Measurements from ENCODE around the gene GTF2E1. TPM values are rescaled to one million over a fixed set of nuclear protein-coding genes. Genes with fewer than 3 reads are reported as not detected.
"Not testable (repeated sequence)": the region's sequence is repeated elsewhere in the genome, so short reads cannot be mapped to it uniquely, and the experiment has no call there.

Gene GTF2E1
- total and polyA plus RNA-seq, 9 of the 15 experiments (the other 6 are each of a cell fraction or from before 2014, with no cell fraction given) = 12.9 to 23.5 (median 15.4) TPM

GRCh38 chr3:120780977-120781376 lies 38.4 kb downstream of the GTF2E1 start:
- no peaks in the 10 kb centered on the region for H3K79me2 ChIP-seq (ENCODE audit: control insufficient read depth, insufficient read depth, low read length)
- FAIRE-seq (no peak), DNase-seq (ENCODE audit: extremely low read depth in 1 of 4, low spot score in 3 of 4) (no peak)

GRCh38 chr3:120785832-120786231 lies 43.3 kb downstream of the GTF2E1 start:
- H3K27me3 ChIP-seq (ENCODE audit: control insufficient read depth in 2 of 2, insufficient read depth in 2 of 2, low read length in 2 of 2); H3K4me2 ChIP-seq (ENCODE audit: insufficient read depth, low read length); intact Hi-C loops (cut with micrococcal nuclease); H3K9me3 ChIP-seq (replicated peaks; ENCODE audit: control insufficient read depth, insufficient read depth, low read depth, low read length); H3K9ac ChIP-seq (ENCODE audit: insufficient read depth in 1 of 2, low read depth in 2 of 2, low read length in 2 of 2); FAIRE-seq; POLR2A ChIA-PET; H3K4me1 ChIP-seq (replicated peaks in 1 of 2; ENCODE audit: control insufficient read depth in 2 of 2, insufficient read depth in 2 of 2, low read length in 2 of 2); H3K4me3 ChIP-seq; H4K20me1 ChIP-seq (replicated peaks; ENCODE audit: control insufficient read depth, insufficient read depth, low read length); ATAC-seq; BruUV-seq (replicated peaks); CTCF ChIA-PET (ENCODE audit: low intra/inter-chr PET ratio); H2AFZ ChIP-seq (ENCODE audit: low read depth, low read length); H3K27ac ChIP-seq (ENCODE audit: extremely low read depth, low read depth, low read length); in situ Hi-C loops (cut with MboI); H3K79me2 ChIP-seq (ENCODE audit: control insufficient read depth, insufficient read depth, low read length); H3K9me1 ChIP-seq (ENCODE audit: control insufficient read depth, insufficient read depth, low read length); DNase-seq (ENCODE audit: extremely low read depth in 1 of 4, low spot score in 3 of 4): not testable (repeated sequence)
- H3K36me3 ChIP-seq (ENCODE audit: control insufficient read depth, insufficient read depth, low read length) = peaks cover 14% of the 10 kb centered on the region; the same call in 1 of the 3 replicates
- 78% methylated on average over 4 of the region's 5 CpGs for WGBS (ENCODE audit: insufficient coverage, low coverage, missing lambda C conversion rate)

More at GRCh38 chr3:120780977-120781376, 38.4 kb downstream of the GTF2E1 start:
- no peaks in the 10 kb centered on the region for H3K27me3 ChIP-seq (ENCODE audit: control insufficient read depth in 2 of 2, insufficient read depth in 2 of 2, low read length in 2 of 2)
- ChIA-PET CTCF (ENCODE audit: low intra/inter-chr PET ratio) (no interaction called here), POLR2A (no interaction called here)
- H3K4me1 ChIP-seq (replicated peaks in 1 of 2; ENCODE audit: control insufficient read depth in 2 of 2, insufficient read depth in 2 of 2, low read length in 2 of 2) = no peaks in the 10 kb centered on the region
- H4K20me1 ChIP-seq (replicated peaks; ENCODE audit: control insufficient read depth, insufficient read depth, low read length) = no peaks in the 10 kb centered on the region
- no peaks in the 10 kb centered on the region for H3K9me3 ChIP-seq (replicated peaks; ENCODE audit: control insufficient read depth, insufficient read depth, low read depth, low read length)
- H3K9me1 ChIP-seq (ENCODE audit: control insufficient read depth, insufficient read depth, low read length) = no peaks in the 10 kb centered on the region
- intact Hi-C loops (cut with micrococcal nuclease) (no loop called here), in situ Hi-C loops (cut with MboI) (no loop called here)
- no peak for ATAC-seq
- H3K4me3 ChIP-seq = no peak overlapping the region
- H3K27ac ChIP-seq (ENCODE audit: extremely low read depth, low read depth, low read length) = no peak overlapping the region
- H3K4me2 ChIP-seq (ENCODE audit: insufficient read depth, low read length) = no peak overlapping the region
- H3K36me3 ChIP-seq (ENCODE audit: control insufficient read depth, insufficient read depth, low read length) = peaks cover 35% of the 10 kb centered on the region; the same call in 1 of the 3 replicates
- H2AFZ ChIP-seq (ENCODE audit: low read depth, low read length) = no peak overlapping the region
- 80% methylated on average over 12 of the region's 13 CpGs for WGBS (ENCODE audit: insufficient coverage, low coverage, missing lambda C conversion rate)
- H3K9ac ChIP-seq (ENCODE audit: insufficient read depth in 1 of 2, low read depth in 2 of 2, low read length in 2 of 2) = no peak overlapping the region
- TF ChIP-seq PKNOX1 (IDR thresholded peaks at IDR 0.05) (no peak), ZNF217 (CRISPR knock-in tag; IDR thresholded peaks at IDR 0.05) (no peak), TRIM28 (IDR thresholded peaks at IDR 0.05) (no peak), JUN (IDR thresholded peaks at IDR 0.05; ENCODE audit: borderline replicate concordance, low read depth, low read length) (no peak), JUN (CRISPR knock-in tag; IDR thresholded peaks at IDR 0.05; ENCODE audit: borderline replicate concordance) (no peak), BACH1 (tag; IDR thresholded peaks at IDR 0.05) (no peak), POLR2A (conservative IDR thresholded peaks at IDR 0.05) (no peak), USF2 (CRISPR knock-in tag; IDR thresholded peaks at IDR 0.05) (no peak), CXXC5 (CRISPR knock-in tag; IDR thresholded peaks at IDR 0.05) (no peak), ZSCAN29 (IDR thresholded peaks at IDR 0.05) (no peak), FOSL1 (tag; conservative IDR thresholded peaks at IDR 0.05) (no peak), TCF7 (IDR thresholded peaks at IDR 0.05; ENCODE audit: borderline replicate concordance) (no peak), SMC3 (conservative IDR thresholded peaks at IDR 0.05; ENCODE audit: insufficient read depth, low read depth, low read length) (no peak), NFIX (CRISPR knock-in tag; IDR thresholded peaks at IDR 0.05; ENCODE audit: low read depth) (no peak), TAF1 (IDR thresholded peaks at IDR 0.05; ENCODE audit: control insufficient read depth, extremely low read depth, insufficient read depth, low read length, severe bottlenecking) (no peak)
- no TSS peak for BruUV-seq (replicated peaks)
